Prostate gland (tissue), 2 donors: ENCODE data around the gene DYSF.

ENCODE experiments used
- CTCF ChIP-seq, 4 experiments: fragments of 200-600 bp in 2 of 4; fragments of 450-650 bp in 2 of 4; sonication (generic) in 2 of 4; IDR thresholded peaks; 1 replicate in 3 of 4; 2 replicates in 1 of 4; pipeline ENCODE4 v1.5.1; 2016 to 2019; ENCODE audit warnings: antibody characterized with exemption in 4 of 4, mild to moderate bottlenecking in 2 of 4, moderate library complexity in 2 of 4
- POLR2A ChIP-seq: fragments of 450-650 bp; IDR thresholded peaks from one replicate; pipeline ENCODE4 v1.6.1; 2016; ENCODE audit warnings: antibody characterized with exemption, mild to moderate bottlenecking
- POLR2AphosphoS5 ChIP-seq: sonication (generic); formaldehyde crosslinking; IDR thresholded peaks from one replicate; pipeline ENCODE4 v1.6.1; 2017; ENCODE audit warnings: antibody characterized with exemption

DNA sequence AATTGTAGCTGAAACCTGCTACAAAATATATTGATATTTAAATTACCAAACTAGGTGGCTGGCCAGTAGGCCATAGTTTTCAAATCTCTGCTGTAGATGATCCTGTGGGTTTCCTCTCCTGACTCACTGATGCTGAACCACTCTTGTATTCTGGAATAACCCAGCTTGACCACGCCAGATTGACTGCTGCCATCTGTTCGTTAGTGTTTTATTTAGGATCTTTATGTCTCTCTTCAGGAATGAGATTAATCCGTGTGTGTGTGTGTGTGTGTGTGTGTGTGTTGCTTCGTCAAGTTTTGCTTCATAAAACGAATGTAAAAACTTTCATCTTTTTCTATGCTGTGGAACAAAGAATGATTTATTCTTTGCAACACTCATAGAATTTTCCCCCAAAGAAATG, 187.1 kb downstream of the DYSF start:
- TF ChIP-seq POLR2A (no peak), CTCF (IDR thresholded peaks at IDR 0.05) (no peak), POLR2AphosphoS5 (no peak)
